ENCODE data around the gene SMCHD1.
A peak's percentile ranks its signal among the peaks of the same experiment; 100 is the strongest.

DNA sequence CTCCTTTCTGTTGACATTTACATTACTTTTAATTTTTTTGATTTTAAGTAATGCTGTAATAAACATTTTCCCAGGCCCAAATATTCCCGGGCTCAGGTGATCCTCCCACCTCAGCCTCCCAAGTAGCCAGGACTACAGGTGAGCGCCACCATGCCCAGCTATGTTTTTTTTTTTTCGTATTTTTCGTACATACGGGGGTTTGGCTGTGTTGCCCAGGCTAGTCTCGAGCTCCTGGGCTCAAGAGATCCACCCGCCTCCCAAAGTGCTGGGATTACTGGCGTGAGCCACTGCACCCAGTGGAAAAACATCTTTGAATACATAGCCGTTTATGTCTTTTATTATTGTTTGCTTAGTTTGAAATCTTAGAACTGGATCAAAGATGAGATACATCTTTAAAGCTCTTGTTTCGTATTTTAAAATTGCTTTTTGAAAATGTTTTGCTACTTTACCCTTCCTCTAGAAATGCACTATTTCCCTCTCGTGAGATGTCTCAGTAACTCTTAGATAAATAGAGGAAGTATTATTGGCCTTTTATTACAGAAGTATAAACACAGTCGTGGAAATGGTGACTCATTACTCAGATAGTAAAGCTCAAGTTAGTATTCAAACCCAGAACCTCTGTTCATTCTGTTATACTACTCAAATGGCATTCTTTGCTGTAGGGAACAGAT lies 2.4 kb downstream of the SMCHD1 start:
- TF ChIP-seq, protein P1, sequence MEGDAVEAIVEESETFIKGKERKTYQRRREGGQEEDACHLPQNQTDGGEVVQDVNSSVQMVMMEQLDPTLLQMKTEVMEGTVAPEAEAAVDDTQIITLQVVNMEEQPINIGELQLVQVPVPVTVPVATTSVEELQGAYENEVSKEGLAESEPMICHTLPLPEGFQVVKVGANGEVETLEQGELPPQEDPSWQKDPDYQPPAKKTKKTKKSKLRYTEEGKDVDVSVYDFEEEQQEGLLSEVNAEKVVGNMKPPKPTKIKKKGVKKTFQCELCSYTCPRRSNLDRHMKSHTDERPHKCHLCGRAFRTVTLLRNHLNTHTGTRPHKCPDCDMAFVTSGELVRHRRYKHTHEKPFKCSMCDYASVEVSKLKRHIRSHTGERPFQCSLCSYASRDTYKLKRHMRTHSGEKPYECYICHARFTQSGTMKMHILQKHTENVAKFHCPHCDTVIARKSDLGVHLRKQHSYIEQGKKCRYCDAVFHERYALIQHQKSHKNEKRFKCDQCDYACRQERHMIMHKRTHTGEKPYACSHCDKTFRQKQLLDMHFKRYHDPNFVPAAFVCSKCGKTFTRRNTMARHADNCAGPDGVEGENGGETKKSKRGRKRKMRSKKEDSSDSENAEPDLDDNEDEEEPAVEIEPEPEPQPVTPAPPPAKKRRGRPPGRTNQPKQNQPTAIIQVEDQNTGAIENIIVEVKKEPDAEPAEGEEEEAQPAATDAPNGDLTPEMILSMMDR (IDR thresholded peaks at IDR 0.05): peak in 1 of 4 experiments; percentile 2
- TF ChIP-seq POLR2A (IDR thresholded peaks at IDR 0.05): no peak
- TF ChIP-seq POLR2AphosphoS5 (IDR thresholded peaks at IDR 0.05): peak; percentile 80

Data from prostate gland (tissue), 2 donors.